Measurements from ENCODE around the gene AUTS2.

The AUTS2 gene

DNA sequence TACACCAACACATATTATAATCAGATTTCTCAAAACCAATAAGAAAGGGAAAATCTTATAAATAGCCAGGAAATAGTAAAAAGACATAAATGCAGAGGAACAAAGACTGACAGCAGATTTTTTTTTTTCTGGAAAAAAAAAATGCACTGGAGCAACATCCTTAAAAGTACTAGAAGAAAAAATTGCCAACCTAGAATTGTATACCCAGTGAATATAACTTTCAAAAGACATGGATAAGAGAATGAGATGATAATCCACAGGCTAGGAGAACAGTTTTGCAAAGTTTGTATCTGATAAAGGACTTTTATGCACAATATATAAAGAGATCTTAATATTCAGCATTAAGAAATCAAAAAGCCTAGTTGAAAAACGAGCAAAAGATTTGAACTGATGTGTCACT is 554.0 kb downstream of the AUTS2 start:
- no peaks in the 10 kb centered on the region for H3K27me3 ChIP-seq
- H3K36me3 ChIP-seq: no peaks in the 10 kb centered on the region
- no peak overlapping the region for H3K27ac ChIP-seq
- TF ChIP-seq, protein P1, sequence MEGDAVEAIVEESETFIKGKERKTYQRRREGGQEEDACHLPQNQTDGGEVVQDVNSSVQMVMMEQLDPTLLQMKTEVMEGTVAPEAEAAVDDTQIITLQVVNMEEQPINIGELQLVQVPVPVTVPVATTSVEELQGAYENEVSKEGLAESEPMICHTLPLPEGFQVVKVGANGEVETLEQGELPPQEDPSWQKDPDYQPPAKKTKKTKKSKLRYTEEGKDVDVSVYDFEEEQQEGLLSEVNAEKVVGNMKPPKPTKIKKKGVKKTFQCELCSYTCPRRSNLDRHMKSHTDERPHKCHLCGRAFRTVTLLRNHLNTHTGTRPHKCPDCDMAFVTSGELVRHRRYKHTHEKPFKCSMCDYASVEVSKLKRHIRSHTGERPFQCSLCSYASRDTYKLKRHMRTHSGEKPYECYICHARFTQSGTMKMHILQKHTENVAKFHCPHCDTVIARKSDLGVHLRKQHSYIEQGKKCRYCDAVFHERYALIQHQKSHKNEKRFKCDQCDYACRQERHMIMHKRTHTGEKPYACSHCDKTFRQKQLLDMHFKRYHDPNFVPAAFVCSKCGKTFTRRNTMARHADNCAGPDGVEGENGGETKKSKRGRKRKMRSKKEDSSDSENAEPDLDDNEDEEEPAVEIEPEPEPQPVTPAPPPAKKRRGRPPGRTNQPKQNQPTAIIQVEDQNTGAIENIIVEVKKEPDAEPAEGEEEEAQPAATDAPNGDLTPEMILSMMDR (IDR thresholded peaks at IDR 0.05): no peak
- peaks cover 0 to 7% (median 5%) of the 10 kb centered on the region in 3 donors for H3K9me3 ChIP-seq
- DNase-seq: no peak
- no peak overlapping the region for H3K4me3 ChIP-seq
- intact Hi-C loops (cut with DNase I; ENCODE audit: low total_unique reads): no loop called here
- H3K4me1 ChIP-seq: no peaks in the 10 kb centered on the region

DNA sequence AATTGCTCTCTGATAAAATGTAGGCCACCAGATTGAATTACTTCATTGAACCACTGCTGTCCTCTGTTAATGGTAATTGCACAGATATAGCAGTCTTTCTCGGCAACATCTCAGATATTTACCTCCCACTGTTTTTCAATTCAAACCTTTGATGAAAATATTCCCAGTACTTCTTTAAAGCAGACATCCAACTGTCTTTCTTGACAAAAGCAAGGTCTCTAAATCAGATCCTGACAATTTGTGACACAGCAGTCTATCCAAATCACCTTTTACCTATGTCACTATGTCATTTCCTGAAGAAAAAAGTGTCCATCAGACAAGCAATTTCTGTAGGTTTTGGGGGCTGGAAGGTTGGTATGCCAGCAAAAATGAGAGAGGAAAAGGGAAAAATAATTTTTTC is 555.7 kb downstream of the AUTS2 start:
- H3K4me3 ChIP-seq: no peak overlapping the region
- peaks cover 0 to 7% (median 5%) of the 10 kb centered on the region in 3 donors for H3K9me3 ChIP-seq
- H3K36me3 ChIP-seq: no peaks in the 10 kb centered on the region
- no peak overlapping the region for H3K27ac ChIP-seq
- DNase-seq: no peak
- TF ChIP-seq, protein P1 (IDR thresholded peaks at IDR 0.05): no peak
- H3K27me3 ChIP-seq: no peaks in the 10 kb centered on the region
- no peaks in the 10 kb centered on the region for H3K4me1 ChIP-seq
- intact Hi-C loops (cut with DNase I; ENCODE audit: low total_unique reads): no loop called here

DNA sequence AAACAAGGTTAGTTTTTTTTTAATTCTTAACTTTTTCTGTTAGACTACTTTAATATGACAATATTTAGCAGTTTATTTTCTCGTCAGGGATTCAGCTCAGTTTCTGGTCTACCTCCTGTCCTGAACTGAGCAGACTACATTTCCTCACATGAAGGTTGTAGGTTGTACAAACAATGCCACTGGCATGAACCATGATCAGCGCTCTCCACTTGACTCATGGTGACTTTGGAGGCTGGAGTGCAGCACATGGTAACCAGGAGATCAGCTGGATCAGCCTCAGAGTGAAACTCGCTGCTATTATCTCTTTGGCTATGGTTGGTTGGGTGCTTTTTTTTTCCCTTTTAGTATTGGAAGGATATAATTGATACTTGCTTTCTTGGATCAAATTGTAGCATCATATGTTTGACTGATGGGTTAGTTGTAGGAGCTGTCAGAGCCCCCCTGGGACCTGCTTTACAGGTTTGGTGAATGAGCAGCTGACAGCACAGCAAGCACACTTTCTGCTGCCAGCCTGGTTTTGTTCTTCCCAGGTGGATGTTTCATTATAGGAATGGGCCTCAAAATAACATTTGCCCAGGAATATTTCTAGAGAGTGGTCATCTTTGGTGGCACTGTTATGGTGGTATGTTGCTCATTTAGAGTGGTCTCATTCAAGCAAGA is 556.4 kb downstream of the AUTS2 start:
- TF ChIP-seq, protein P1 (IDR thresholded peaks at IDR 0.05): no peak
- H3K4me3 ChIP-seq: no peak overlapping the region
- DNase-seq: no peak
- H3K36me3 ChIP-seq: no peaks in the 10 kb centered on the region
- intact Hi-C loops (cut with DNase I; ENCODE audit: low total_unique reads): no loop called here
- H3K4me1 ChIP-seq: no peaks in the 10 kb centered on the region
- H3K9me3 ChIP-seq: peaks cover 0 to 7% (median 5%) of the 10 kb centered on the region in 3 donors
- H3K27me3 ChIP-seq: no peaks in the 10 kb centered on the region
- no peak overlapping the region for H3K27ac ChIP-seq

DNA sequence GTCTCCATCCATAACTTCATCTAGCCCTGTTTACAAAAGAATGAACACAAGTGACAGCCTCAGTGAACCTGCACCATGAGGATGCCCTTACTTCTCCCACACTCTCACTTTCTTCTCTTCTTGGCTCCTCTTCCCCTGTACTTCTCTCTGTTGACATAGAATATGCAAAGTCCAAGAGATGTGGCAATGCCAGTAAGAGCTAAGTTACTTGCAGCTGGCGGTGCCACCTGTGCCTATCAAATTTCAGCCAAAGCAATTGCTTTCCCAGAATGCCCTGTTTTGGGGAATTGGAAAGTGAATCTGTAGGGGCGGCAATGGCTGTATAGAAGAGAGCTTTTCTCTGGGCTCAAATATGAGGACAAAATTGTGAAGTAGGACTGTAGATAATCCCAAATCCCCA is 557.8 kb downstream of the AUTS2 start:
- no peaks in the 10 kb centered on the region for H3K36me3 ChIP-seq
- no peak overlapping the region for H3K27ac ChIP-seq
- intact Hi-C loops (cut with DNase I; ENCODE audit: low total_unique reads): no loop called here
- no peak overlapping the region for H3K4me3 ChIP-seq
- TF ChIP-seq, protein P1 (IDR thresholded peaks at IDR 0.05): no peak
- no peaks in the 10 kb centered on the region for H3K27me3 ChIP-seq
- no peaks in the 10 kb centered on the region for H3K4me1 ChIP-seq
- H3K9me3 ChIP-seq: peaks cover 0 to 7% (median 5%) of the 10 kb centered on the region in 3 donors
- no peak for DNase-seq

DNA sequence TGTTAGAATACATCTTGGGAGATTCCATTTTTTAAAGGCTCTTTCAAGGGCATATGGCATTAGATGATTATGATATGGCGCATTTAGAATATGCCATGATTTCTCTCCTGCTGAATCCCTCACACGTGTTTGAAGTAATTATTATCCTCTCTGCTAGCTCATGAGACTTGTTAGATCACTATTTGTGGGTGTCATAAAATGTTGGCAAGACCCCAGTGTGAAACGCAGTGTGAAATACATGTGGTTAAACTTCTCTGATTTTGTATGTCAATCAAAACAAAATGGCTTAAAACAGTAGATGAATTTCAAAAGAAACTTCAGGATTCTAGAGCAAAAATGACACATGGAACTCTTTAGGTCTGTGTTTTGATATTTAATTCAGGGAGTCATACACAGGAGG is 560.8 kb downstream of the AUTS2 start:
- TF ChIP-seq, protein P1 (IDR thresholded peaks at IDR 0.05): no peak
- H3K4me3 ChIP-seq: no peak overlapping the region
- H3K36me3 ChIP-seq: no peaks in the 10 kb centered on the region
- no peaks in the 10 kb centered on the region for H3K27me3 ChIP-seq
- no peaks in the 10 kb centered on the region for H3K4me1 ChIP-seq
- intact Hi-C loops (cut with DNase I; ENCODE audit: low total_unique reads): no loop called here
- no peaks in the 10 kb centered on the region for H3K9me3 ChIP-seq
- no peak for DNase-seq
- no peak overlapping the region for H3K27ac ChIP-seq
